ENCODE data around the gene DPP4. TPM values are rescaled to one million over a fixed set of nuclear protein-coding genes. Genes with fewer than 3 reads are reported as not detected.

The DPP4 gene
- total RNA-seq, 2 donors from 2014 or later, result 0.99 to 7.5 TPM

DNA sequence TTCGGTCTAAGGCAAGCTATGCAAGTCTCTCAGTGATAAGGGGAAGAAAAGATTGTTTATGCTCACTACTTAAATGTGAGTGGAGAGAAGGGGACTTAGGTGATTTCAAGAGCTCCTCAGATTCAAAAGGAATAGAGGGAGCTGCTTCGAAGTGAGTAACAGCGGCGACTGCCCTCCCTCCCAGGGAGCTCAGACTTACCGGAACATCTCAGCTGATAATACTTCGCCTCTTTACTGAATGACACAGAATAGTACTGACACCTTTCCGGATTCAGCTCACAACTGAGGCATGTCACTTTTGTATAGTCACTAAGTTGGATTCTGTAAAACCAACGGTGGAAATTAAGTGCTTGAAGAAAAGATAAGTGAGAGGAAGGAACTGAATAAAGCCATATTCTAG, 55.5 kb downstream of the DPP4 start:
- H3K9me3 ChIP-seq, result no peaks in the 10 kb centered on the region
- WGBS, 2 donors, result 70 to 71% methylated on average over 8 of the region's 8 CpGs
- ATAC-seq (no peak), DNase-seq (no peak)
- no peaks in the 10 kb centered on the region for H3K27me3 ChIP-seq
- no peak overlapping the region for H3K27ac ChIP-seq
- TF ChIP-seq CTCF (IDR thresholded peaks at IDR 0.05) (no peak), POLR2A (IDR thresholded peaks at IDR 0.05) (no peak)
- intact Hi-C loops (cut with DNase I), result no loop called here
- H3K4me3 ChIP-seq, result no peak overlapping the region
- no peaks in the 10 kb centered on the region for H3K36me3 ChIP-seq (replicated peaks in 1 of 2; ENCODE audit: insufficient read depth in 1 of 2, low read depth in 2 of 2)
- peaks cover 14% of the 10 kb centered on the region for H3K4me1 ChIP-seq

GRCh38 chr2:162017233-162017632, 56.8 kb downstream of the DPP4 start:
- no peak overlapping the region for H3K4me3 ChIP-seq
- H3K27ac ChIP-seq, result no peak overlapping the region
- TF ChIP-seq POLR2A (IDR thresholded peaks at IDR 0.05) (no peak), CTCF (IDR thresholded peaks at IDR 0.05) (no peak)
- H3K9me3 ChIP-seq, result no peaks in the 10 kb centered on the region
- DNase-seq, result no peak
- intact Hi-C loops (cut with DNase I), result no loop called here
- WGBS, 2 donors, result 71 to 77% methylated on average over 3 of the region's 3 CpGs
- peaks cover 7% of the 10 kb centered on the region for H3K4me1 ChIP-seq
- H3K27me3 ChIP-seq, result no peaks in the 10 kb centered on the region
- no peaks in the 10 kb centered on the region for H3K36me3 ChIP-seq (replicated peaks in 1 of 2; ENCODE audit: insufficient read depth in 1 of 2, low read depth in 2 of 2)
- ATAC-seq, result no peak

DNA sequence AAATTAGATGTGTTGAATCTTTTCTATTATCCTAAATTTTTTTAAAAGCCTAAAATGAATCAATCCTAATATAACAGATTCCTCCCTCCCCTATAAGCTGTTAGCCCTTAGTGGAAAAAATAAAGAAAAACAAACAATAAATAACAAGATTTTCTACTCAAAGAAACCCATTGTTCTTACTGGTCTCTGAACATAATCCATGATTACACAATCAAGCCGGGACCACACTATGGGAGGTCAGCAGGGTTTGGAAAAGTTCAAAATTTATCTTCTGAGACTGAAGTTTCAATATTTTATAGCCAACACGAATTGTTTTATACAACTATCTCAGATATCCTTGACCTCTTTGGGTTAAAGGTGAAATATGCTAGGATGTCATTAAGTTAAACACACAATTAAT, 57.9 kb downstream of the DPP4 start:
- WGBS, 2 donors, result 31 to 34% methylated on average over 2 of the region's 2 CpGs
- Histone ChIP-seq H3K4me1 (no peaks in the 10 kb centered on the region), H3K27ac (no peak overlapping the region), H3K36me3 (replicated peaks in 1 of 2; ENCODE audit: insufficient read depth in 1 of 2, low read depth in 2 of 2) (no peaks in the 10 kb centered on the region), H3K4me3 (no peak overlapping the region), H3K9me3 (no peaks in the 10 kb centered on the region), H3K27me3 (no peaks in the 10 kb centered on the region)
- ATAC-seq (no peak), DNase-seq (no peak)
- TF ChIP-seq CTCF (IDR thresholded peaks at IDR 0.05), result no peak
- TF ChIP-seq POLR2A (IDR thresholded peaks at IDR 0.05), result no peak
- intact Hi-C loops (cut with DNase I), result no loop called here

- Histone ChIP-seq H3K36me3 (replicated peaks in 1 of 2; ENCODE audit: insufficient read depth in 1 of 2, low read depth in 2 of 2) (no peaks in the 10 kb centered on the region), H3K4me1 (no peaks in the 10 kb centered on the region), H3K27me3 (no peaks in the 10 kb centered on the region), H3K4me3 (no peak overlapping the region), H3K9me3 (no peaks in the 10 kb centered on the region), H3K27ac (no peak overlapping the region)
- WGBS, 2 donors, result 62 to 72% methylated on average over 6 of the region's 6 CpGs
- intact Hi-C loops (cut with DNase I), result no loop called here
- no peak for ATAC-seq
- DNase-seq, result no peak
- no peak for TF ChIP-seq POLR2A (IDR thresholded peaks at IDR 0.05)
Observed at GRCh38 chr2:162014751-162015150, 59.3 kb downstream of the DPP4 start.

GRCh38 chr2:162013514-162014475, 60.2 kb downstream of the DPP4 start:
- H3K27ac ChIP-seq, result peak overlapping the region in 1 of 4 donors; percentile 41
- no peaks in the 10 kb centered on the region for H3K27me3 ChIP-seq
- ATAC-seq (no peak), DNase-seq (no peak)
- 68 to 74% methylated on average over 9 of the region's 9 CpGs for WGBS, 2 donors
- TF ChIP-seq CTCF (IDR thresholded peaks at IDR 0.05), result no peak
- TF ChIP-seq POLR2A (IDR thresholded peaks at IDR 0.05), result no peak
- no peaks in the 10 kb centered on the region for H3K9me3 ChIP-seq
- no peak overlapping the region for H3K4me3 ChIP-seq
- no peaks in the 10 kb centered on the region for H3K4me1 ChIP-seq
- intact Hi-C loops (cut with DNase I), result no loop called here
- H3K36me3 ChIP-seq (replicated peaks in 1 of 2; ENCODE audit: insufficient read depth in 1 of 2, low read depth in 2 of 2), result no peaks in the 10 kb centered on the region
